ENCODE measurements around the gene TTC33.
"Not testable (repeated sequence)": the region's sequence is repeated elsewhere in the genome, so short reads cannot be mapped to it uniquely, and the experiment has no call there.

The TTC33 gene

GRCh38 chr5:40605295-40605958, 150.3 kb downstream of the TTC33 start:
- peak; percentile 34 to 44 for DNase-seq

- DNase-seq: no peak
These were observed 152.4 kb downstream of the TTC33 start for GRCh38 chr5:40603378-40603777.

- DNase-seq: no peak
These were observed 154.4 kb downstream of the TTC33 start for GRCh38 chr5:40601198-40601868.

GRCh38 chr5:40600383-40600782, 155.4 kb downstream of the TTC33 start:
- DNase-seq: no peak

GRCh38 chr5:40599676-40600075, 156.1 kb downstream of the TTC33 start:
- DNase-seq: no peak

- no peak for DNase-seq
These were observed 160.9 kb downstream of the TTC33 start for GRCh38 chr5:40594811-40595210.

- DNase-seq: not testable (repeated sequence)
These were observed 163.9 kb downstream of the TTC33 start for GRCh38 chr5:40591727-40592396.

- DNase-seq: no peak
These were observed 168.4 kb downstream of the TTC33 start for GRCh38 chr5:40587376-40587775.

- DNase-seq: no peak
These were observed 170.1 kb downstream of the TTC33 start for GRCh38 chr5:40585537-40586267.

- no peak for DNase-seq
These were observed 171.7 kb downstream of the TTC33 start for GRCh38 chr5:40584054-40584453.

GRCh38 chr5:40578501-40579451, 177.0 kb downstream of the TTC33 start:
- DNase-seq: no peak

- no peak for DNase-seq
These were observed 178.0 kb downstream of the TTC33 start for GRCh38 chr5:40577718-40578117.

GRCh38 chr5:40575921-40576320, 179.8 kb downstream of the TTC33 start:
- DNase-seq: no peak

GRCh38 chr5:40575411-40575810, 180.3 kb downstream of the TTC33 start:
- no peak for DNase-seq

- DNase-seq: no peak
These were observed 182.8 kb downstream of the TTC33 start for GRCh38 chr5:40572937-40573336.

GRCh38 chr5:40572391-40572790, 183.4 kb downstream of the TTC33 start:
- DNase-seq: no peak

GRCh38 chr5:40571729-40572128, 184.0 kb downstream of the TTC33 start:
- DNase-seq: peak; percentile 7 to 30

- no peak for DNase-seq
These were observed 185.2 kb downstream of the TTC33 start for GRCh38 chr5:40570408-40571129.

GRCh38 chr5:40569546-40570270, 186.1 kb downstream of the TTC33 start:
- DNase-seq: no peak

- no peak for DNase-seq
These were observed 187.2 kb downstream of the TTC33 start for GRCh38 chr5:40568548-40568947.

- not testable (repeated sequence) for DNase-seq
These were observed 192.6 kb downstream of the TTC33 start for GRCh38 chr5:40563173-40563572.

All from AML-193 (cell line).